Measurements from ENCODE around the gene NRM. TPM values are rescaled to one million over a fixed set of nuclear protein-coding genes. Genes with fewer than 3 reads are reported as not detected.
"Not testable (repeated sequence)": the region's sequence is repeated elsewhere in the genome, so short reads cannot be mapped to it uniquely, and the experiment has no call there.

The NRM gene
- total RNA-seq (2014; rRNA removed; shearing (Covaris generic); ENCODE audit: low replicate concordance), result 2.3 and 16.7 TPM in 2 replicates

DNA sequence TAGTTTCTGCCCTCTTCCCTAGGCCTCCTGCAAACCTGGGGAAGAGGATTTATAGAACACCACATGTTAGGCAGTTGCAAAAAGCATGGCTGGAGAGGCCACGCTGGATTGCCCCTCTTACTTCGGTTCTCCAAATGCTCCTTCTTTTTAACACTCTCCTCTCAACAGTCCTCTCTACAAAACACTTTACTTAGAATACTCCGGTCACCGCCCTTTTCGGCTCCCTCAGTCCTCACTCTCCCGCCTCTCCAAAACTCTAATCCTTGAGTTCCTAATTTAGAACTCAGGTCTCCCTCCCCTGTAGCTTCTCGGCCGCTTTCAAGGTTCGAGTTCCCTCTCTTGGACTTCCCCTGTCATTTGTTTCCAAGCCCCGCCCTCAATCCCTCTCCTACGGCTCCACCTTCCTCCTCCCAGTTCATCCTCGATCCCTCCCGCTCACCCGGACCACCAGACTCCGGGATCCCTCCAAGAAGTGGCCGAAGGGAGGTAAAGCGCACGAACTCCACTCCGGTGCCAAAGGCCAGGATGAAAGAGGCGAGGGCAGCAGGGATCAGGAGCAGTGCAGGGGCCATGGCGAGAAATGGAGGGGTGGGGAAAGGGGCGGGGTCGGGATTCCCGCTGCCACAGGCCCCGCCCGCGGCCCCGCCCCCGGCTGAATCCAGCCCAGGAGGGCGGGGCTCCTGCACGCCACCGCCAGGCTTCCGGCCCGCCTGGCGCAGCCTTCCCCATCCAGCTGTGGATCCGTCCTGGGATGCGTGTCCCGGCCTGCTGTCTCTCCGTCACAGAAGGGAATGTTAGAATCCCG, at the start of gene NRM:
NRM (minus strand) TSS at position 582 of the 805 bp plus-strand sequence; CDS start at position 572, 10 bp downstream.
- DNase-seq (ENCODE audit: low read depth), result peak; percentile 89
- in situ Hi-C loops (cut with HindIII; ENCODE audit: low pct_unique_long_range_greater_than_20kb, low sequenced_read_pairs), result no loop called here

DNA sequence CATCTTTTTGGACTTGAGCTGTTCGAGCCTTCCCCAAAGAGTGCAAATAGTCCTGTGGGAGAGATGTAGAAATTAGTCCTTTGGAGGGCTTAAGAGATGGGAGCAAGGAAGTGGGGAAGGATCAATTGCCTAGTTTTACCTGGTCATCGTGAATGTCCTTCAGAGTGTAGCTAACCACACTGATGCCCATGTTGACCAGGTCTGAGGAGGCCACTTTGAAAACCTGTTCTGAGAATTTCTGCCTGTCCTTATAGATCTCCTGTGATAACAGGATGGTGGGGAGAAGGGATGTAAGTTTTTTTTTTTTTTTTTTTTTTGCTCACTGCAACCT, 49.7 kb upstream of the NRM start:
- in situ Hi-C loops (cut with HindIII; ENCODE audit: low pct_unique_long_range_greater_than_20kb, low sequenced_read_pairs), result no loop called here
- DNase-seq (ENCODE audit: low read depth), result no peak

DNA sequence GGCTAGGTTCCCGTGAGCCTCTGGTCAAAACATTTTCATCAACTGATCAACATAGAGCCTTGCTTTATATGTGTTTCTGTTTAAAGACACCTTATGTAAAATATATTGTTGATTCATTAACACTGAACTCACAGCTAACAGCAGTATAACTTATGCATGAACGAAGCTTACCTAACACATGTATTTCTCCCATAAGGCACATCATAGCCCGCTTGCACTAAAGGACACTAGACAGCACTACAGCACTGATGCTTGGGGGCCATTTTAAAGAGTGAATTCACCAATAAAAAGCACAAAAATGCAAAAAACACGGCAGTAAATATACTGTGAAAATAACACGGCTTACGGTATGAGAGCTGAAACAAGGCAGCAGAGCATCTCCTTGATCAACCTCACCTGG, 47.7 kb upstream of the NRM start:
- in situ Hi-C loops (cut with HindIII; ENCODE audit: low pct_unique_long_range_greater_than_20kb, low sequenced_read_pairs), result no loop called here
- no peak for DNase-seq (ENCODE audit: low read depth)

DNA sequence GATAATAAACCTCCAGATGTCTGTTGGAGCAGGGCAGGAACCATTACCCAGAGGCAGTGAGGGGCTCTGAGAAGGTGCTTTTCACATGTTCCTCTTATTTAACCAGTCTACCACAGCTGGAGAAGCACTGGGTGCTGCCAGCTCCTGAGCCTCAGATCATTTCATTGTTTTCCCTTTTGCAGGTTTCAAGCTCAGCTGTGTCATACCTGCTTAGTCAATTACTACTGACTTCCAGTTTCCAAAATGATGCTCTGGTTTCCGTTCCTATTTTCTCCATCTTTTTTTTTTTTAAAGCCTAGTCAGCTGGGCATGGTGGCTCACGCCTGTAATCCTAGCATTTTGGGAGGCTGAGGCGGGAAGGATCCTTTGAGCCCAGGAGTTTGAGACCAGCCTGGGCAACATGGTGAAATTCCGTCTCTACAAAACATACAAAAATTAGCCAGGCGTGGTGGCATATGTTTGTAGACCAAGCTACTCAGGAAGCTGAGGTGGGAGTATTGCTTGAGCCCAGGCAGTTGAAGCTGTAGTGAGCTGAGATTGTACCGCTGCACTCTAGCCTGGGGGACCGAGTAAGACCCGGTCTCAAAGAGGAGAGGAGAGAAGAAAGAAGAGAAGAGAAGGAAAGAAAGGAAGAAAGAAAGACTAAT, 45.0 kb upstream of the NRM start:
- in situ Hi-C loops (cut with HindIII; ENCODE audit: low pct_unique_long_range_greater_than_20kb, low sequenced_read_pairs), result no loop called here
- no peak for DNase-seq (ENCODE audit: low read depth)

DNA sequence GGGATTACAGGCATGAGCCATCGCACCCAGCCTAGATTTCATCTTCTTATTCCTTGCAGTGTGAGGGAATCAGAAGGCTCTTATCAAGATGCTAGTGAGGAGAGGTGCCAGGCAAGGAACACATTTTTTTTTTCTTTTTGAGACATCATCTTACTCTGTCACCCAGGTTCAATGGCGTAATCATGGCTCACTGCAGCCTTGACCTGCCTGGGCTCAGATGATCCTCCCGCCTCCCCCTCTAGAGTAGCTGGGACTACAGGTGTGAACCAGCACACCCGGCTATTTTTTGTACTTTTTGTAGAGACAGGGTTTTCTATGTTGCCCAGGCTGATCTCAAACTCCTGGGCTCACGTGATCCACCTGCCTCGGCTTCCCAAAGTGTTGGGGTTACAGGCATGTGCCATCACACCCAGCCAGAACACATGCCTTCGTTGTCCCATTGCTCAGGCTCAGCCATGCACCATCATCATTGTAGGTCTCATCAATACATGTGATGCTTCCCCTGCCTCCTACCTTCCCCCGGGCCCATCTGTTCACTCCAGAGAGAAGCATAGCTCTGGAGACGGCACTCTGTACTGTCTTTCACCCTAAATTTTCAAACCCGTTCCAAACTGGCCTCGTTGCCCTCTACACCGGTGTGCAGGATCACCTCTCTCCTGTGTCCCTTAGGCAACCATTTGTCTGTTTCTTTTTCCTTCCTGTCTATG, 41.6 kb upstream of the NRM start:
- no peak for DNase-seq (ENCODE audit: low read depth)
- in situ Hi-C loops (cut with HindIII; ENCODE audit: low pct_unique_long_range_greater_than_20kb, low sequenced_read_pairs), result no loop called here

- in situ Hi-C loops (cut with HindIII; ENCODE audit: low pct_unique_long_range_greater_than_20kb, low sequenced_read_pairs), result no loop called here
- DNase-seq (ENCODE audit: low read depth), result peak; percentile 73
Measured at GRCh38 chr6:30730601-30731435, 40.0 kb upstream of the NRM start.

GRCh38 chr6:30727920-30728553, 37.3 kb upstream of the NRM start:
- in situ Hi-C loops (cut with HindIII; ENCODE audit: low pct_unique_long_range_greater_than_20kb, low sequenced_read_pairs), result no loop called here
- DNase-seq (ENCODE audit: low read depth), result no peak

- no peak for DNase-seq (ENCODE audit: low read depth)
- in situ Hi-C loops (cut with HindIII; ENCODE audit: low pct_unique_long_range_greater_than_20kb, low sequenced_read_pairs), result no loop called here
Measured at GRCh38 chr6:30726506-30727413, 36.0 kb upstream of the NRM start.

- no peak for DNase-seq (ENCODE audit: low read depth)
- in situ Hi-C loops (cut with HindIII; ENCODE audit: low pct_unique_long_range_greater_than_20kb, low sequenced_read_pairs), result no loop called here
Measured at GRCh38 chr6:30725713-30726505, 35.1 kb upstream of the NRM start.

GRCh38 chr6:30724906-30725667, 34.3 kb upstream of the NRM start:
- in situ Hi-C loops (cut with HindIII; ENCODE audit: low pct_unique_long_range_greater_than_20kb, low sequenced_read_pairs), result no loop called here

DNA sequence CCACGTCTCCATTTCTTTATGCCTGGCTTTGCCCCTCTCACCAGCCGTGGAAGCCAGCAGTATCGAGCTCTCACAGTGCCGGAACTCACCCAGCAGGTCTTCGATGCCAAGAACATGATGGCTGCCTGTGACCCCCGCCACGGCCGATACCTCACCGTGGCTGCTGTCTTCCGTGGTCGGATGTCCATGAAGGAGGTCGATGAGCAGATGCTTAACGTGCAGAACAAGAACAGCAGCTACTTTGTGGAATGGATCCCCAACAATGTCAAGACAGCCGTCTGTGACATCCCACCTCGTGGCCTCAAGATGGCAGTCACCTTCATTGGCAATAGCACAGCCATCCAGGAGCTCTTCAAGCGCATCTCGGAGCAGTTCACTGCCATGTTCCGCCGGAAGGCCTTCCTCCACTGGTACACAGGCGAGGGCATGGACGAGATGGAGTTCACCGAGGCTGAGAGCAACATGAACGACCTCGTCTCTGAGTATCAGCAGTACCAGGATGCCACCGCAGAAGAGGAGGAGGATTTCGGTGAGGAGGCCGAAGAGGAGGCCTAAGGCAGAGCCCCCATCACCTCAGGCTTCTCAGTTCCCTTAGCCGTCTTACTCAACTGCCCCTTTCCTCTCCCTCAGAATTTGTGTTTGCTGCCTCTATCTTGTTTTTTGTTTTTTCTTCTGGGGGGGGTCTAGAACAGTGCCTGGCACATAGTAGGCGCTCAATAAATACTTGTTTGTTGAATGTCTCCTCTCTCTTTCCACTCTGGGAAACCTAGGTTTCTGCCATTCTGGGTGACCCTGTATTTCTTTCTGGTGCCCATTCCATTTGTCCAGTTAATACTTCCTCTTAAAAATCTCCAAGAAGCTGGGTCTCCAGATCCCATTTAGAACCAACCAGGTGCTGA, 33.3 kb upstream of the NRM start:
- DNase-seq (ENCODE audit: low read depth); in situ Hi-C loops (cut with HindIII; ENCODE audit: low pct_unique_long_range_greater_than_20kb, low sequenced_read_pairs): not testable (repeated sequence)

More at GRCh38 chr6:30724906-30725667, 34.3 kb upstream of the NRM start:
- DNase-seq (ENCODE audit: low read depth), result no peak

DNA sequence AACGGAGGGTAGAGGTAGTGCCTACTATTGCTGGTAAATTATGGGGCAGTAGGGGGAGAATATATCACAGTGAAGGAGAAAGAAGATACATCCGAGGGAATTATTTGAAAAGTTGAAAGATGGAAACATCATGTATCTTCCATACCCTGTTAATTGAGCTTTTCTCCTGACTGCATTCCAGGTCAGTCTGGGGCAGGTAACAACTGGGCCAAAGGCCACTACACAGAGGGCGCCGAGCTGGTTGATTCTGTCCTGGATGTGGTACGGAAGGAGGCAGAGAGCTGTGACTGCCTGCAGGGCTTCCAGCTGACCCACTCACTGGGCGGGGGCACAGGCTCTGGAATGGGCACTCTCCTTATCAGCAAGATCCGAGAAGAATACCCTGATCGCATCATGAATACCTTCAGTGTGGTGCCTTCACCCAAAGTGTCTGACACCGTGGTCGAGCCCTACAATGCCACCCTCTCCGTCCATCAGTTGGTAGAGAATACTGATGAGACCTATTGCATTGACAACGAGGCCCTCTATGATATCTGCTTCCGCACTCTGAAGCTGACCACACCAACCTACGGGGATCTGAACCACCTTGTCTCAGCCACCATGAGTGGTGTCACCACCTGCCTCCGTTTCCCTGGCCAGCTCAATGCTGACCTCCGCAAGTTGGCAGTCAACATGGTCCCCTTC, 32.5 kb upstream of the NRM start:
- in situ Hi-C loops (cut with HindIII; ENCODE audit: low pct_unique_long_range_greater_than_20kb, low sequenced_read_pairs), result not testable (repeated sequence)

DNA sequence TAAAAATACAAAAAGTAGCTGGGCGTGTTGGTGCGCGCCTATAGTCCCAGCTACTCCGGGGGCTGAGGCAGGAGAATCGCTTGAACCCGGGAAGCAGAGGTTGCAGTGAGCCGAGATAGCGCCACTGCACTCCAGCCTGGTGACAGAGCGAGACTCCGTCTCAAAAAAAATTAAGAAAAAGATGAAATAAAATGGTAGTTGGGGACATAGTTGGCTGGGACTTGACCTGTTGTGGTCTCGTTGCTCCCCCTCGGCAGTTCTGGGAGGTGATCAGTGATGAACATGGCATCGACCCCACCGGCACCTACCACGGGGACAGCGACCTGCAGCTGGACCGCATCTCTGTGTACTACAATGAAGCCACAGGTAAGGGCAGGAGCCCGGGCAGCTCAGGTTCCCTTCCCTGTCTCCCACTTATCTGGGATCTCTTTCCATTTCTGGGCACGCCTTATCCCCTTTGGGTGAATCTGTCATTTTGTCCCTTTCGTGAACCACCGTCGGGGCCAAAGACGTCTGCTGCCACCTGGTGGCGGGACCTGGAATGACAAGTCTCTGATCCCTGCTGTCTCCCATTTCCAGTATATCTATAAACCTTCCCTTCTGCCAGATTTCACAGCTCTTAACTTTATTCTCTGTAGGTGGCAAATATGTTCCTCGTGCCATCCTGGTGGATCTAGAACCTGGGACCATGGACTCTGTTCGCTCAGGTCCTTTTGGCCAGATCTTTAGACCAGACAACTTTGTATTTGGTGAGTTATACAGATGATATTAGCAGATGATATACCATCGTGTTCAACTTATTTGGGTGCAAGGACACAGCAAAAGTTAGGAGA, 31.7 kb upstream of the NRM start:
- in situ Hi-C loops (cut with HindIII; ENCODE audit: low pct_unique_long_range_greater_than_20kb, low sequenced_read_pairs), result no loop called here
- peak; percentile 79 for DNase-seq (ENCODE audit: low read depth)

More for the DNA sequence above, 32.5 kb upstream of the NRM start:
- DNase-seq (ENCODE audit: low read depth), result not testable (repeated sequence)

DNA sequence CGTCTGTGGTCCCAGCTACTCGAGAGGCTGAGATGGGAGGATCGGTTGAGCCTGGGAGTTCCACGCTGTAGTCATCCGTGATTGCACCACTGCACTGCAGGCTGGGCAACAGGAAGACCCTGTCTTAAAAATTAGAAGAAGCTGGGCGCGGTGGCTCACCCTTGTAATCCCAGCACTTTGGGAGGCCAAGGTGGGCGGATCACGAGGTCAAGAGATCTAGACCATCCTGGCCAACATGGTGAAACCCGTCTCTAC, 31.2 kb upstream of the NRM start:
- in situ Hi-C loops (cut with HindIII; ENCODE audit: low pct_unique_long_range_greater_than_20kb, low sequenced_read_pairs); DNase-seq (ENCODE audit: low read depth): not testable (repeated sequence)
